ENCODE measurements around the gene UQCRFS1.

GRCh38 chr19:29248332-29248844, 35.4 kb upstream of the UQCRFS1 start:
- TF ChIP-seq YY1 (IDR thresholded peaks at IDR 0.05; ENCODE audit: insufficient read depth, insufficient read length) (no peak), SUZ12 (IDR thresholded peaks at IDR 0.05; ENCODE audit: extremely low read depth, insufficient read depth, insufficient read length) (no peak)

Data from NT2/D1 (cell line).